ENCODE results near the gene TBC1D21. TPM values are rescaled to one million over a fixed set of nuclear protein-coding genes. Genes with fewer than 3 reads are reported as not detected.

TBC1D21 gene
- total RNA-seq, 1 donor from 2014 or later, result not detected

DNA sequence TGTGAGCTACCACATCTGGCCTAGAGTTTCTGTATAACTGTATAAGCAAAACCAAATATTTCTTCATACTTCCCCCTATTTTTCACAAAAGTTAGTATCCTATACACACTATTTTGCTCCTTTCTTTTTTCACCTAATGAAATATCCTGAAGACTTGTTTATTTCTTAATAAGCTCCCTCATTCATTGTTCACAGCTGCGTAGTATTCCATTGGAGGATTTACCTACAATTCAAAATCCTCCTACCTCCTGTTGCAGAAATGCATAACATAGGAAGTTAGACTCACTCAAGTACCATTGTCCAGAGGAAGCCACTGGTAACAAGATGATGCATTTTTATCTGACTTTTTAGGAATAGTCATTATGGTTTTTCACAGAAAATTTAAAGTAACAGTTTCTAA is 29.6 kb upstream of the TBC1D21 start:
- no peak overlapping the region for H3K27ac Mint-ChIP-seq (ENCODE audit: unreplicated experiment)
- H3K27me3 Mint-ChIP-seq (ENCODE audit: unreplicated experiment), result peaks cover 2% of the 10 kb centered on the region
- no peaks in the 10 kb centered on the region for H3K36me3 Mint-ChIP-seq (ENCODE audit: low read depth, unreplicated experiment)
- TF ChIP-seq, protein P1, sequence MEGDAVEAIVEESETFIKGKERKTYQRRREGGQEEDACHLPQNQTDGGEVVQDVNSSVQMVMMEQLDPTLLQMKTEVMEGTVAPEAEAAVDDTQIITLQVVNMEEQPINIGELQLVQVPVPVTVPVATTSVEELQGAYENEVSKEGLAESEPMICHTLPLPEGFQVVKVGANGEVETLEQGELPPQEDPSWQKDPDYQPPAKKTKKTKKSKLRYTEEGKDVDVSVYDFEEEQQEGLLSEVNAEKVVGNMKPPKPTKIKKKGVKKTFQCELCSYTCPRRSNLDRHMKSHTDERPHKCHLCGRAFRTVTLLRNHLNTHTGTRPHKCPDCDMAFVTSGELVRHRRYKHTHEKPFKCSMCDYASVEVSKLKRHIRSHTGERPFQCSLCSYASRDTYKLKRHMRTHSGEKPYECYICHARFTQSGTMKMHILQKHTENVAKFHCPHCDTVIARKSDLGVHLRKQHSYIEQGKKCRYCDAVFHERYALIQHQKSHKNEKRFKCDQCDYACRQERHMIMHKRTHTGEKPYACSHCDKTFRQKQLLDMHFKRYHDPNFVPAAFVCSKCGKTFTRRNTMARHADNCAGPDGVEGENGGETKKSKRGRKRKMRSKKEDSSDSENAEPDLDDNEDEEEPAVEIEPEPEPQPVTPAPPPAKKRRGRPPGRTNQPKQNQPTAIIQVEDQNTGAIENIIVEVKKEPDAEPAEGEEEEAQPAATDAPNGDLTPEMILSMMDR (IDR thresholded peaks at IDR 0.05; ENCODE audit: unreplicated experiment), result no peak
- no peak overlapping the region for H3K4me3 Mint-ChIP-seq (ENCODE audit: unreplicated experiment)
- H3K4me1 Mint-ChIP-seq (ENCODE audit: unreplicated experiment), result no peaks in the 10 kb centered on the region
- H3K9me3 Mint-ChIP-seq (ENCODE audit: unreplicated experiment), result no peaks in the 10 kb centered on the region
- no peak for DNase-seq (ENCODE audit: low spot score)

DNA sequence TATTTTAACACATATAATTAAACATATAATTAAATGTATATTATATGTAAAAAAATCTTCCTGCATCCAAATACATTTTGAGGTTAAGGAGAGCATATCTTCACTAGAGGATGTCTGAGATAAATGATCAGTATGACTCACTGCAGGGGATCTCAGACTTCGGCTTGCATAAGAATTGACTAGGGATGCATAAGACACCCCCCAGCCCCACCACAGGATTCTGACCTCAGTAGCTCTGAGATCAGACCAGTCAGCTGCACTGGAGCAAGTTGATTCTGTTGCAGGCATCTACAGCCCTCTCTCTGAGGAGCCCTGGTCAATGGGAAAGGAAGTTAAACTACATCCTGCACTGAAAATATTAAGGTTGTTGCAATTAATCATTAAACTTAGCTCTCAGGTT is 29.0 kb upstream of the TBC1D21 start:
- Mint-ChIP-seq H3K27ac (ENCODE audit: unreplicated experiment) (no peak overlapping the region), H3K36me3 (ENCODE audit: low read depth, unreplicated experiment) (no peaks in the 10 kb centered on the region), H3K4me3 (ENCODE audit: unreplicated experiment) (no peak overlapping the region), H3K27me3 (ENCODE audit: unreplicated experiment) (peaks cover 2% of the 10 kb centered on the region), H3K9me3 (ENCODE audit: unreplicated experiment) (no peaks in the 10 kb centered on the region), H3K4me1 (ENCODE audit: unreplicated experiment) (no peaks in the 10 kb centered on the region)
- TF ChIP-seq, protein P1 (IDR thresholded peaks at IDR 0.05; ENCODE audit: unreplicated experiment), result no peak
- DNase-seq (ENCODE audit: low spot score), result no peak

DNA sequence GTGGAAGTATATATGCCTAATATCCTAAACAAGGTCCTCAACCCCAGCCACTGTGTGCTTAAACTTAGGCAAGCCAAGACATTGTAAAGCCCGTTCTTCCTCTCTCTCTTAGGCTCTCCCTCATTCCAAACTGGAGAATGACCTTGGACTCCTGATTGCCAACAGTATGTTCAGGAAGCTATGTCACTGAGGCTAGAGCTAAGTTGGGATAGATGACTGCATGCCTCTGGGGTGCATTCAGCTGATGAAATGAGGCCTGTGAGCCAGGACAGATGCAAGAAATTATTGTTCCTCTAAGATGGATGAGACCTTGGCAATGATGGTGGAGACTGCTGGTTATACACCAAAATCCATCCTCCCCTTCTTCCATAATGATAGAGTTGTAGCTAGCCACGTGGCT is 27.9 kb upstream of the TBC1D21 start:
- Mint-ChIP-seq H3K36me3 (ENCODE audit: low read depth, unreplicated experiment) (no peaks in the 10 kb centered on the region), H3K27ac (ENCODE audit: unreplicated experiment) (no peak overlapping the region), H3K4me1 (ENCODE audit: unreplicated experiment) (no peaks in the 10 kb centered on the region), H3K27me3 (ENCODE audit: unreplicated experiment) (peaks cover 2% of the 10 kb centered on the region), H3K4me3 (ENCODE audit: unreplicated experiment) (no peak overlapping the region), H3K9me3 (ENCODE audit: unreplicated experiment) (no peaks in the 10 kb centered on the region)
- TF ChIP-seq, protein P1 (IDR thresholded peaks at IDR 0.05; ENCODE audit: unreplicated experiment), result no peak
- no peak for DNase-seq (ENCODE audit: low spot score)

DNA sequence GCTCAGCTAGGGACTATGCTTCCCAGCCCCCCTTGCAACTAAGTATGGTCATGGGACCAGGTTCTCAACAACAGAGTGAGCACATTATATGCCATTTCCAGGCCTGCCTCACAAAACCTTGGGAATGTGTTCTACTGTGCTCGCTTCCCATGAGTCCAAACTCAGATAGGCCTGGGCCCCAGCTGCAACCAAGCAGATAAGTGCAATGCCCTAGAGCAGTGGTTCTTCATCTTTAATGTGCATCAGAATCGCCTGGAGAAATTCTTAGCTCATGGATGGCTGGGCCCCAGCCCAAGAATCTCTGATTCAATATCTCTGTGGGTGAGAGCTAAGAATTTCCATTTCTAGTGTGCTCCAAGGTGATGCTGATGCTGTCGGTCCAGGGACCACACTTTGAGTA is 27.5 kb upstream of the TBC1D21 start:
- H3K27me3 Mint-ChIP-seq (ENCODE audit: unreplicated experiment), result peaks cover 2% of the 10 kb centered on the region
- H3K27ac Mint-ChIP-seq (ENCODE audit: unreplicated experiment), result no peak overlapping the region
- H3K9me3 Mint-ChIP-seq (ENCODE audit: unreplicated experiment), result no peaks in the 10 kb centered on the region
- H3K36me3 Mint-ChIP-seq (ENCODE audit: low read depth, unreplicated experiment), result no peaks in the 10 kb centered on the region
- H3K4me3 Mint-ChIP-seq (ENCODE audit: unreplicated experiment), result no peak overlapping the region
- no peaks in the 10 kb centered on the region for H3K4me1 Mint-ChIP-seq (ENCODE audit: unreplicated experiment)
- no peak for DNase-seq (ENCODE audit: low spot score)
- TF ChIP-seq, protein P1 (IDR thresholded peaks at IDR 0.05; ENCODE audit: unreplicated experiment), result no peak

DNA sequence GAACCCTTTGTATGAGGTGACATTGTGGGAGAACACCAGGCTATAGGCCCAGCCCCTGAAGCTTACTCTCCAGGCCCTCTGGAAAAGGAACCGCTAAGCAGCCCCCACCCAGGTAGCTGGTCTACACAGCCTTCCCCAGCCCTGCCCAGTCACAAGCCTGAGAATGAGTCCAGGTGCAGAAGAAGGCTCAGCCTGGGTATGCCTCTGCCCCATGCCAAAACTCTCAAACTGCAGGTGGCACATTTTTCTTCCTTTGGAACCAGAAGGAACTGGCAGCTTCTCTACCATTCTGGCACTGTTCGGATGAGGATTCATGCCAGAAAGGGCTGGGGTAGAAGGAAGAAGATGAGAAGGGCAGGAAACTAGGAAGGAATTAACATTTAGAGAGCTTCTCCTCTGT is 23.7 kb upstream of the TBC1D21 start:
- no peaks in the 10 kb centered on the region for H3K4me1 Mint-ChIP-seq (ENCODE audit: unreplicated experiment)

More for the DNA sequence above, 23.7 kb upstream of the TBC1D21 start:
- DNase-seq (ENCODE audit: low spot score), result no peak
- TF ChIP-seq, protein P1 (IDR thresholded peaks at IDR 0.05; ENCODE audit: unreplicated experiment), result no peak
- Mint-ChIP-seq H3K4me3 (ENCODE audit: unreplicated experiment) (no peak overlapping the region), H3K27ac (ENCODE audit: unreplicated experiment) (no peak overlapping the region), H3K27me3 (ENCODE audit: unreplicated experiment) (peaks cover 4% of the 10 kb centered on the region), H3K9me3 (ENCODE audit: unreplicated experiment) (no peaks in the 10 kb centered on the region), H3K36me3 (ENCODE audit: low read depth, unreplicated experiment) (no peaks in the 10 kb centered on the region)

All from endothelial cell (in vitro differentiated cells).